Mucosa of rectum (tissue), 2 donors: Measurements from ENCODE around the gene NRP1.

Source experiments
- H3K27ac ChIP-seq, 2 donors: one replicate each; pipeline ENCODE4 v1.7.0; 2013; ENCODE audit warnings: inconsistent platforms in 2 of 2, low read depth in 2 of 2, low read length in 2 of 2
- H3K27me3 ChIP-seq, 2 donors: one replicate each; pipeline ENCODE4 v1.7.0; 2013; ENCODE audit warnings: low read length in 2 of 2; ENCODE audit not compliant: control insufficient read depth in 2 of 2, insufficient read depth in 2 of 2
- H3K36me3 ChIP-seq, 2 donors: one replicate each; pipeline ENCODE4 v1.7.0; 2013; ENCODE audit warnings: low read length in 2 of 2; ENCODE audit not compliant: control insufficient read depth in 2 of 2, insufficient read depth in 2 of 2
- H3K4me1 ChIP-seq, 2 donors: one replicate each; pipeline ENCODE4 v1.7.0; 2013; ENCODE audit warnings: low read length in 2 of 2, mild to moderate bottlenecking in 1 of 2; ENCODE audit not compliant: control insufficient read depth in 2 of 2, insufficient read depth in 2 of 2
- H3K4me3 ChIP-seq, 2 donors: one replicate each; pipeline ENCODE4 v1.7.0; 2013; ENCODE audit warnings: low read length in 2 of 2
- H3K9ac ChIP-seq, 2 donors: one replicate each; pipeline ENCODE4 v1.7.0; 2013; ENCODE audit warnings: low read length in 2 of 2, low read depth in 1 of 2, mild to moderate bottlenecking in 1 of 2
- H3K9me3 ChIP-seq, 2 donors: one replicate each; pipeline ENCODE4 v1.7.0; 2013; ENCODE audit warnings: low read length in 2 of 2; ENCODE audit not compliant: control insufficient read depth in 2 of 2
- donor health status: healthy.
- donor health status: Normal muscosa, but diverticular disease.

NRP1 gene

GRCh38 chr10:33253411-33253810, 81.1 kb downstream of the NRP1 start:
- H3K4me1 ChIP-seq = peaks cover 0 to 6% of the 10 kb centered on the region in 2 donors
- H3K9me3 ChIP-seq = no peaks in the 10 kb centered on the region
- no peaks in the 10 kb centered on the region for H3K36me3 ChIP-seq
- no peak overlapping the region for H3K4me3 ChIP-seq
- no peak overlapping the region for H3K9ac ChIP-seq
- H3K27ac ChIP-seq = no peak overlapping the region
- no peaks in the 10 kb centered on the region for H3K27me3 ChIP-seq

GRCh38 chr10:33252794-33253203, 81.7 kb downstream of the NRP1 start:
- no peaks in the 10 kb centered on the region for H3K27me3 ChIP-seq
- H3K4me3 ChIP-seq = no peak overlapping the region
- no peak overlapping the region for H3K27ac ChIP-seq
- no peaks in the 10 kb centered on the region for H3K9me3 ChIP-seq
- H3K9ac ChIP-seq = no peak overlapping the region
- peaks cover 0 to 4% of the 10 kb centered on the region in 2 donors for H3K4me1 ChIP-seq
- H3K36me3 ChIP-seq = no peaks in the 10 kb centered on the region

DNA sequence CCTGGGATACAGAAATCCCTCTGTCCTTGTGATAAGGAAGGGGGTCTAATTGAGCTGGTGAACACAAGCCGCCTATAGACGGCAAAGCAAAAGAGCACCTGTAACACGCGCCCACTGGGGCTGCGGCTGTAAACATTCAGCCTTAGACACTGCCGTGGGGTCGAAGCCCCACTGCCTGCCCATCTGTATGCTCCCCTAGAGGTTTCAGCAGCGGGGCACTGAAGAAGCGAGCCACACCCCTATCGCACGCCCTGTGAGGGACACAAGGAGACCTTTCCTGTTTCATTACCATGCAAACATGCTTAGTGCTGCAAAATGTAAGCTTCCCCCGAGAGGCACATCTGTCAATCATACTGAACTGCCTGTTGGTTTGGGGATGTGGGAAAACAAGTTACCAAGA, 82.1 kb downstream of the NRP1 start:
- no peaks in the 10 kb centered on the region for H3K9me3 ChIP-seq
- H3K4me3 ChIP-seq = no peak overlapping the region
- no peaks in the 10 kb centered on the region for H3K4me1 ChIP-seq
- H3K36me3 ChIP-seq = peaks cover 0 to 3% of the 10 kb centered on the region in 2 donors
- H3K27me3 ChIP-seq = no peaks in the 10 kb centered on the region
- no peak overlapping the region for H3K27ac ChIP-seq
- no peak overlapping the region for H3K9ac ChIP-seq

DNA sequence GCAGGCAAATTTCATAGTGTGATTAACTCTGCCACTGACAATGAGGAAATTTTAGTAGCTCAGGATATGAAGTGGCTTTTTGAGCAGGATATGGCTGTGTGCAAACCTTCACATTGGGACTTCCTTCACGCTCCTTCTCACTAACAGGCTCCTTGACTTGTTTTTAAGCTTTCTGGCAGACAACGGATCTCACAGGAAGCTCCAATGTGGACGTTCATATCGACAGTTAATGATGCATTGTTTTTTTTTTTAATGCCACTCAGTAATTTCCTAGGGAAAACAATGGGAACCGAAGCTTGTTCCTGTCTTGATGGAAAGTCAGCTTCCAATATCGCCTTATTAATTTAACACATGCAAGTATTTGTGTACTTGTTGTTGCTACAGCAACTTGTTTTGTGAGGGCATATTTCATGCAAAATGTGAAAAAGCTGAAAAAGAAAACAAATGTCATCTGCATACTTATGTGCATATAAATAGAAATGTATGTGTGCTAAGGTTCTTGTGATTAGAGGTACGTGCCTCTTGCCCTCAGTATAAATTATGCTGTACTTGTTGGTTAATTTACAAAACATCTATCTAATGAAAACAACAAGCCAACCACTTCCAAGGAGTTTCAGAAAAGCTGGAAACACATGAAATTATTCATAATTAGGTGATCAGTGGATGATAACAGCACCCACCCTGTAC, 84.7 kb downstream of the NRP1 start:
- H3K27me3 ChIP-seq = no peaks in the 10 kb centered on the region
- H3K9ac ChIP-seq = no peak overlapping the region
- H3K9me3 ChIP-seq = no peaks in the 10 kb centered on the region
- no peaks in the 10 kb centered on the region for H3K4me1 ChIP-seq
- H3K36me3 ChIP-seq = peaks cover 0 to 4% of the 10 kb centered on the region in 2 donors
- H3K4me3 ChIP-seq = no peak overlapping the region
- no peak overlapping the region for H3K27ac ChIP-seq

DNA sequence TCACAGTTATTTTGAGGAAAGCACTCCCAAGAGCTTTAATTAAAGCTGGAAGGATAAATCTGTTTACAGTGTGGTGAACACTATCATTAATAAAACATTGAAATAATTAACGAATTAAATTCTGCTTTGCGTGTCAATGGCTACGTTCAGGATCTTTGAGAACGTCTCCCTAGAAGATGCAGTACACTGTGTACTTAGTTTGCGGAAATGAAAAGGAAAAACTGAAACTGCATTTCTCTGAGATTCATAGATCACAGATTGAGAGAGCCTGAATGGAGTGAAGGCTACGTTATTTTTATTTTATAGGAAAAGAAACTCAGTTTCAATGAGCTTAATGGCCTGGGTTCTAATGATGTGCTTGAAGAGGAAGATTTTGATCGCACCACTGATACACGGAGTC, 85.3 kb downstream of the NRP1 start:
- H3K36me3 ChIP-seq = peaks cover 0 to 4% of the 10 kb centered on the region in 2 donors
- H3K4me1 ChIP-seq = no peaks in the 10 kb centered on the region
- H3K27ac ChIP-seq = no peak overlapping the region
- H3K9ac ChIP-seq = no peak overlapping the region
- H3K4me3 ChIP-seq = no peak overlapping the region
- no peaks in the 10 kb centered on the region for H3K9me3 ChIP-seq
- no peaks in the 10 kb centered on the region for H3K27me3 ChIP-seq

- Histone ChIP-seq H3K36me3 (peaks cover 0 to 4% of the 10 kb centered on the region in 2 donors), H3K9me3 (no peaks in the 10 kb centered on the region), H3K4me3 (no peak overlapping the region), H3K4me1 (no peaks in the 10 kb centered on the region), H3K27me3 (no peaks in the 10 kb centered on the region), H3K9ac (no peak overlapping the region), H3K27ac (no peak overlapping the region)
These were observed 85.8 kb downstream of the NRP1 start for GRCh38 chr10:33248638-33249037.

DNA sequence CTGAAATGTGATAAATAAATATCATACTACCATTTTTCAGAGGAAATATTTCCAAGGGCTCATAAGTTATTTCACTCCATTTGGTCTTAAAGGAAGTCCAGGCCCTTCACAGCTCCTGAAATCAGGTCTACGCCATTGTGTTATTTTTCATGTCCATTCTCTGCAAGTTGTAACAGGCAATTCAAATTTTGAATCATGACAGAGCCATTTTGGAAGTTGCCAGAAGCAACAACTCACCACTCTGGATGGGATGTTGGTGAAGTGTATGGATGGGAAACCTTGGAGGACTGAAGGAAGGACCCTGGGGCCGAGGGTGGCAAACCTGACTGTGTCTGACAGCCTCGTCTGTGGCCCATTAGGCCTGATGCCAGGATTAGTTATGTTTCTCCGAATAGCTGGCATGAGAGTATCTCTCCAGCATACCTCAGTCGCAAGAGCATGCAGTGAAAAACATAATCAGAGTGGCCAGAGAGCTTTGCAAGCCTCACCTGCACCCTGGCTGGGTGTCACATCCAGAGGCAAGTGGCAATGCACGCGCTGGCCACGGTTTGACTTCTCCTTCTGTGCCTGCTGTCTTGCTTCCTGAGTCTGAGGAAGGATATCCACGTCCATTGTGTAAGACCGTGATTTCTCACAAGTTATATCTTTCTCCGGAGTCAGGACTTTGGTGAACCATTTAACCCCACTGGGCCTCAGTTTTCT, 87.1 kb downstream of the NRP1 start:
- Histone ChIP-seq H3K27me3 (no peaks in the 10 kb centered on the region), H3K9me3 (no peaks in the 10 kb centered on the region), H3K4me1 (no peaks in the 10 kb centered on the region), H3K9ac (no peak overlapping the region), H3K27ac (no peak overlapping the region), H3K36me3 (peaks cover 0 to 4% of the 10 kb centered on the region in 2 donors), H3K4me3 (no peak overlapping the region)

DNA sequence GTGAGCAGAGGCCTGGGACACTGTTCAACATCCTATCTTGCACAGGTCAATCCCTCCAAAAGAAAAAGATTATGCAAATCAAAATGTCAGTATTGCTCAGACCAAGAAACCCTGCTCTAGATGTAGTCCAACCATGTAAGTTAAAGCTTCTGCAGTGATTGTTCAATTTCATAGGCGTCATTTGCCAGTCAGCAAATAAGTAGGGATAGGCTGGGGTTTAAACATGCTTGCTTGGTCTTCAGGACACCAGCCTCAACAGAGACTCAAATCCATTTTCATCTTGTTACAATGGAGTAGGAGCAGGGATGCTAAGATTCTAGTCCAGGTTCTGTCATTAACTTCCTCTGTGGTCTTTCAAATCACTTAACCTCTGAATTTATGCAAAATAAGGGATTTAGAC, 89.1 kb downstream of the NRP1 start:
- no peaks in the 10 kb centered on the region for H3K27me3 ChIP-seq
- no peak overlapping the region for H3K27ac ChIP-seq
- no peaks in the 10 kb centered on the region for H3K4me1 ChIP-seq
- H3K9me3 ChIP-seq = no peaks in the 10 kb centered on the region
- no peak overlapping the region for H3K9ac ChIP-seq
- H3K4me3 ChIP-seq = no peak overlapping the region
- peaks cover 0 to 4% of the 10 kb centered on the region in 2 donors for H3K36me3 ChIP-seq

- H3K27ac ChIP-seq = no peak overlapping the region
- H3K36me3 ChIP-seq = peaks cover 0 to 4% of the 10 kb centered on the region in 2 donors
These were observed 90.0 kb downstream of the NRP1 start for GRCh38 chr10:33244354-33244967.

GRCh38 chr10:33243703-33244102, 90.8 kb downstream of the NRP1 start:
- H3K27ac ChIP-seq = no peak overlapping the region
- H3K27me3 ChIP-seq = no peaks in the 10 kb centered on the region
- no peak overlapping the region for H3K9ac ChIP-seq
- H3K4me3 ChIP-seq = no peak overlapping the region
- no peaks in the 10 kb centered on the region for H3K4me1 ChIP-seq
- peaks cover 0 to 4% of the 10 kb centered on the region in 2 donors for H3K36me3 ChIP-seq
- no peaks in the 10 kb centered on the region for H3K9me3 ChIP-seq

More at GRCh38 chr10:33244354-33244967, 90.0 kb downstream of the NRP1 start:
- no peak overlapping the region for H3K9ac ChIP-seq
- no peaks in the 10 kb centered on the region for H3K4me1 ChIP-seq
- H3K27me3 ChIP-seq = no peaks in the 10 kb centered on the region
- H3K4me3 ChIP-seq = no peak overlapping the region
- no peaks in the 10 kb centered on the region for H3K9me3 ChIP-seq
